ENCODE results near the gene KRR1.

GRCh38 chr12:75481013-75481705 is 30.2 kb downstream of the KRR1 start:
- TF ChIP-seq CTCF (IDR thresholded peaks at IDR 0.05) (no peak), POLR2AphosphoS5 (IDR thresholded peaks at IDR 0.05; ENCODE audit: insufficient read depth in 1 of 2, low read depth in 1 of 2) (peak in 1 of 2 donors; percentile 13), POLR2A (IDR thresholded peaks at IDR 0.05) (no peak)
